Common myeloid progenitor, CD34-positive (primary cell): ENCODE measurements around the gene NADSYN1.

ENCODE experiments used
- CTCF ChIA-PET: fragments of 350-600 bp; sonication (Branson Sonifier 250); formaldehyde crosslinking; loops from one replicate; lab custom pipeline; 2021; ENCODE audit warnings: antibody characterized with exemption; lab: Charles Lee
- POLR2A ChIA-PET: fragments of 350-600 bp; sonication (Branson Sonifier 250); formaldehyde crosslinking; loops from one replicate; lab custom pipeline; 2021; ENCODE audit warnings: antibody characterized with exemption; lab: Charles Lee
- DNase-seq, 3 donors: peaks; one replicate each; pipeline versions ENCODE4 v3.0.0 to v3.0.0-alpha.2; 2013
- H3K27ac ChIP-seq, 2 experiments: 1 replicate in 1 of 2; 2 replicates in 1 of 2; pipeline ENCODE4 v1.7.0; 2013; ENCODE audit warnings: inconsistent platforms in 2 of 2, low read length in 2 of 2, mild to moderate bottlenecking in 2 of 2, low read depth in 1 of 2, moderate library complexity in 1 of 2; ENCODE audit not compliant: severe bottlenecking in 2 of 2, insufficient read depth in 1 of 2, poor library complexity in 1 of 2
- H3K27me3 ChIP-seq, 5 experiments: replicated peaks in 2 of 5; 1 replicate in 3 of 5; 2 replicates in 2 of 5; pipeline versions ENCODE4 v1.6.1 to v1.7.0; 2013; ENCODE audit warnings: low read length in 4 of 5, mild to moderate bottlenecking in 2 of 5, moderate library complexity in 2 of 5, inconsistent platforms in 1 of 5; ENCODE audit not compliant: insufficient read depth in 5 of 5, control insufficient read depth in 4 of 5
- H3K36me3 ChIP-seq, 4 experiments: 1 replicate in 2 of 4; 2 replicates in 2 of 4; pipeline versions ENCODE4 v1.6.1 to v1.7.0; 2013; ENCODE audit warnings: low read length in 3 of 4, control low read depth in 1 of 4, mild to moderate bottlenecking in 1 of 4; ENCODE audit not compliant: control insufficient read depth in 4 of 4, insufficient read depth in 4 of 4
- H3K4me1 ChIP-seq, 4 experiments: 1 replicate in 3 of 4; 2 replicates in 1 of 4; pipeline versions ENCODE4 v1.6.1 to v1.7.1; 2013; ENCODE audit warnings: low read length in 3 of 4, mild to moderate bottlenecking in 3 of 4, control low read depth in 1 of 4, inconsistent platforms in 1 of 4, moderate library complexity in 1 of 4; ENCODE audit not compliant: control insufficient read depth in 4 of 4, insufficient read depth in 4 of 4; ENCODE audit errors: control extremely low read depth in 1 of 4
- H3K4me3 ChIP-seq, 7 experiments: 1 replicate in 4 of 7; 2 replicates in 3 of 7; pipeline versions ENCODE4 v1.5.1 to v1.7.0; 2013; ENCODE audit warnings: mild to moderate bottlenecking in 7 of 7, low read length in 6 of 7, moderate library complexity in 6 of 7, inconsistent platforms in 2 of 7, low read depth in 2 of 7, control low read depth in 1 of 7; ENCODE audit not compliant: insufficient read depth in 4 of 7, control insufficient read depth in 1 of 7; ENCODE audit errors: extremely low read depth in 1 of 7
- H3K9me3 ChIP-seq, 5 experiments: 1 replicate in 4 of 5; 2 replicates in 1 of 5; pipeline versions ENCODE4 v1.6.1 to v1.7.1; 2013; ENCODE audit warnings: low read length in 4 of 5, mild to moderate bottlenecking in 2 of 5, inconsistent platforms in 1 of 5, low read depth in 1 of 5, moderate library complexity in 1 of 5; ENCODE audit not compliant: control insufficient read depth in 4 of 5, insufficient read depth in 2 of 5; ENCODE audit errors: control extremely low read depth in 1 of 5
- WGBS: methylation state at CpG from one replicate; pipeline ENCODE4 v1.1.5; 2013; ENCODE audit not compliant: insufficient coverage; 5-methylcytosine and 5-hydroxymethylcytosine counted together

Gene NADSYN1

DNA sequence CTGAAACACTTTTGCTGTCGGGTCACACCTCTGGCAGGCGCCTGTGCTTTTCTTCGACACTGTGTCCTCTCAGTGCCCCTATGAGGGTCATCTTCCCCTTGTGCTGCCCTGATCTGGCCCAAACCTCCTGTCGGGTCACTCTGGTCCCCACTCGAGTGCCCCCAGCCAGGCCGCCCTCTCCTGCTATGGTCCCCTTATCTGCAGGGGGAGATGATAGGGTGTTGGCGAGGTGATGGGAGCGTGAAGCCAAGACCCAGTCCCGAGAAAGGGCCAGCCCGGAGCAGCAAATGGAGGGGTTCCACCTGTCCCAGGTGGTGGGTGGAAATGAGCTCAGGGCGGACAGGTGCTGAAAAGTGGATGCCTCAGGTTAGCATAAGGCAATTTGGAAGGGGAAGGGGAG lies 9.7 kb downstream of the NADSYN1 start:
- no peaks in the 10 kb centered on the region for H3K9me3 ChIP-seq
- peaks cover 15 to 88% (median 70%) of the 10 kb centered on the region in 4 experiments for H3K36me3 ChIP-seq
- no peak overlapping the region for H3K4me3 ChIP-seq
- CTCF ChIA-PET = no interaction called here
- 99% methylated on average over 7 of the region's 11 CpGs for WGBS
- POLR2A ChIA-PET = no interaction called here
- no peaks in the 10 kb centered on the region for H3K4me1 ChIP-seq
- DNase-seq = no peak
- no peaks in the 10 kb centered on the region for H3K27me3 ChIP-seq
- no peak overlapping the region for H3K27ac ChIP-seq

GRCh38 chr11:71463331-71464211 lies 10.6 kb downstream of the NADSYN1 start:
- Histone ChIP-seq H3K4me3 (no peak overlapping the region), H3K27me3 (no peaks in the 10 kb centered on the region), H3K36me3 (peaks cover 17 to 81% (median 66%) of the 10 kb centered on the region in 4 experiments), H3K9me3 (no peaks in the 10 kb centered on the region), H3K27ac (no peak overlapping the region), H3K4me1 (no peaks in the 10 kb centered on the region)
- POLR2A ChIA-PET = no interaction called here
- CTCF ChIA-PET = no interaction called here
- no peak for DNase-seq
- WGBS = 97% methylated on average over 29 of the region's 34 CpGs

DNA sequence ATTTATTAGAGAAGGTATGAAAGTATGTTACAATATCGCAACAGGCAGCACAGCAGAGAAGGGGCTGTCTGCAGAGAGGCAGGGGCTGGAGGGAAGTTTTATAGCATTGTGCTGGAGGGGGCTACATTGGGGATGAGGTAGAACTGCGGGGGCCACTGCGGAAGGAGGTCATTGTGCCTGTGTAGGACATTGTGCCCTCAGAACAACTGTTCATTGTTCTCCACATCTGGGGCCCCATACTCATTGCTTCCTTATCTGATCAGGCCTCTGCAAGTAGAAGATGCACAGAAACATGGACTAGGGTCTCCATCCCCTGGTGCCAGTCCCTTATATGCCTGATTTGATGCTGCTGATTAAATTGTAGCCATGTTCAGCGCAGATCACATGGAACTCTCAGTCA lies 12.1 kb downstream of the NADSYN1 start:
- 100% methylated on average over 4 of the region's 4 CpGs for WGBS
- H3K9me3 ChIP-seq = peaks cover 0 to 4% (median 0%) of the 10 kb centered on the region in 5 experiments
- CTCF ChIA-PET = no interaction called here
- DNase-seq = no peak
- no peak overlapping the region for H3K4me3 ChIP-seq
- H3K27me3 ChIP-seq = no peaks in the 10 kb centered on the region
- H3K27ac ChIP-seq = no peak overlapping the region
- H3K36me3 ChIP-seq = peaks cover 17 to 66% (median 52%) of the 10 kb centered on the region in 4 experiments
- POLR2A ChIA-PET = no interaction called here
- H3K4me1 ChIP-seq = no peaks in the 10 kb centered on the region

GRCh38 chr11:71466358-71466757 lies 13.4 kb downstream of the NADSYN1 start:
- no peaks in the 10 kb centered on the region for H3K4me1 ChIP-seq
- no peak overlapping the region for H3K27ac ChIP-seq
- H3K27me3 ChIP-seq = no peaks in the 10 kb centered on the region
- H3K4me3 ChIP-seq = no peak overlapping the region
- no peak for DNase-seq
- peaks cover 0 to 4% (median 0%) of the 10 kb centered on the region in 5 experiments for H3K9me3 ChIP-seq
- 91% methylated on average over 9 of the region's 9 CpGs for WGBS
- ChIA-PET CTCF (no interaction called here), POLR2A (no interaction called here)
- H3K36me3 ChIP-seq = peaks cover 14 to 61% (median 48%) of the 10 kb centered on the region in 4 experiments

DNA sequence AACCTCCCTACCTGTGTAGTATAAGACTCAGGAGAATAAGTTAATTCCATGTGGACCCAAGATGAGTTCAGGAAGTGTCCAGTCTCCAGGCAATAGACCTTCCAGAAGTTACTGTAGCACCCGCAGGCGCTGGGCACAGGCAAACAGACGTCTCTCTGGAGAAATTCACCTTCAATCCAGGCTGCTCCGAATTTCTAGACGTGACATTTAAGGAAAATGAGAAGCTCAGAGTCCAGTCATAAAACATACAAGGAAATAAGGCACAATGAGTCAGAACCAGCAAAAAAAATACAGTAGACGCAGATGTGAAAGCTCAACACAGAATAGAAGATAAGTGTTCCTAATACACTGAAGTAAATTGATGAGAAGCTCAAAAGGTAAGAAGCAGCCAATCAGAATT lies 14.2 kb downstream of the NADSYN1 start:
- CTCF ChIA-PET = no interaction called here
- H3K4me1 ChIP-seq = no peaks in the 10 kb centered on the region
- H3K27ac ChIP-seq = no peak overlapping the region
- H3K9me3 ChIP-seq = peaks cover 0 to 4% (median 0%) of the 10 kb centered on the region in 5 experiments
- no peak overlapping the region for H3K4me3 ChIP-seq
- POLR2A ChIA-PET = no interaction called here
- H3K36me3 ChIP-seq = peaks cover 14 to 63% (median 49%) of the 10 kb centered on the region in 4 experiments
- 93% methylated on average over 6 of the region's 6 CpGs for WGBS
- H3K27me3 ChIP-seq = no peaks in the 10 kb centered on the region
- no peak for DNase-seq

- CTCF ChIA-PET = no interaction called here
These were observed 17.9 kb downstream of the NADSYN1 start for GRCh38 chr11:71470946-71471345.

DNA sequence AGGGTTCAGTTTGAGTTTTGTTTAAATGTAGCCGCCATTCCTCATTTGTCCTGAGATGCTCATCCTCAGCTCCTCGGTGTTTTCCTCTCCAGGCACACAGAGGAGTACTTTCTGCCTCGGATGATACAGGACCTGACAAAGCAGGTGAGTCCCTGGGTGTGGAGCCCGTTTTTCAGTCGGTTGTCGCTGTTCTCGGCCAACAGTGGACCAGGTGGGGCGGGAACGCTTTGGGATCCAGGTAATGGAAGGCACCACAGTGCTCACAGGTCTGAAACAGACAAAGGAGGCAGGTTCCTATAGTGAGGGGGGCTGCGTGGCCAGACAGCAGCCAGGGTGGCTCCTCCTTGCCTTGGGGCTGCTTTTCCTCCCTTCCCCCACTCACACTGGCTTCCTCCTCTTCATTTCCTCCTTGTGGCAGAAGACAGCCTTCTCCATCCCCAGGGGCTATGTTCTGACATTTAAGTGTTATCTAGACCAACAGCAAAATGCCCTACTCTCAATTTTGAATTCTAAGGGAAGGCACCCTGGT lies 19.4 kb downstream of the NADSYN1 start:
- CTCF ChIA-PET = no interaction called here

More at GRCh38 chr11:71470946-71471345, 17.9 kb downstream of the NADSYN1 start:
- H3K9me3 ChIP-seq = peaks cover 0 to 4% (median 0%) of the 10 kb centered on the region in 5 experiments
- no peak overlapping the region for H3K27ac ChIP-seq
- WGBS = 92% methylated on average over 3 of the region's 6 CpGs
- no peak overlapping the region for H3K4me3 ChIP-seq
- H3K27me3 ChIP-seq = no peaks in the 10 kb centered on the region
- DNase-seq = no peak
- no peaks in the 10 kb centered on the region for H3K4me1 ChIP-seq
- H3K36me3 ChIP-seq = peaks cover 14 to 69% (median 55%) of the 10 kb centered on the region in 4 experiments
- POLR2A ChIA-PET = no interaction called here

More for the DNA sequence above, 19.4 kb downstream of the NADSYN1 start:
- POLR2A ChIA-PET = no interaction called here
- WGBS = 90% methylated on average over 10 of the region's 10 CpGs
- Histone ChIP-seq H3K27me3 (no peaks in the 10 kb centered on the region), H3K27ac (no peak overlapping the region), H3K4me3 (no peak overlapping the region), H3K9me3 (peaks cover 0 to 4% (median 0%) of the 10 kb centered on the region in 5 experiments), H3K4me1 (no peaks in the 10 kb centered on the region), H3K36me3 (peaks cover 10 to 69% (median 57%) of the 10 kb centered on the region in 4 experiments)
- DNase-seq = no peak
